DMS53 treated with DMSO at 0.1 percent for 48 hours (cell line): ENCODE measurements around the gene ATXN1.
"Not testable (repeated sequence)": the region's sequence is repeated elsewhere in the genome, so short reads cannot be mapped to it uniquely, and the experiment has no call there.

Experiments used
- DNase-seq: peaks from one replicate; lab custom pipeline; 2025; ENCODE audit not compliant: unreplicated experiment; lab: John Stamatoyannopoulos, UW

Gene ATXN1

DNA sequence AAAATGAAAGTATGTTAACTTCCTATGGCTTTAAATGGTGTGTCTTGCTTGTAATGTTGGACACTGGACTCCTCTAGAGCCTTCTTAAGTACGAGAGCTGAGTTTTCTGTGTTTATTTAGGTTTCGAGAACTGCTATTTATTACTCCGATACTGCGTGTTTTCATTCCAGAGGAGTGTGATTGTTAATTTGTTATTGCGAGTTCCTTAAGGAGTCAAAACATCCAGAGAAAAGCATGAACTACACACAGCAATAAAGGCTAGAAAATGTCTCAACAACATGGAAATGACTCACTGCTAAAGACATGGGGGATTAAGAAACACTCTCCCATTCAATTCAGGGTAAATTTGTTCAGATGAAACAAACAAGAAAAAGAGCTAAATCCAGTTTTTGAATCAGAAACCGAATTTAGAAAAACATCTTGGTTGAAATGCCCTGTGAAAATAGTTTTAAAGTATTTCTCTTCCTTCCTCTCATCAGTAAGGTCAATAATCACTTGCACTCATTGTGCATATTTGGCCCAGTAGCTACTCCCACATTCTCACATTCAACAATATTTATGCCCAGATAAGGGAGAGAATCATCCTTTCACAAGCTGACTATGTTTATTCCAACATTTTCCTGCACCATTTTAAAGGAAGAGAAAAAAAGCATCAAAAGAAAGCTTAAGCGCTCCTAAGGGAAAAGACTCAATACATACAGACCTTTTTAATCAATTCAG, 36.0 kb downstream of the ATXN1 start:
- DNase-seq: no peak

DNA sequence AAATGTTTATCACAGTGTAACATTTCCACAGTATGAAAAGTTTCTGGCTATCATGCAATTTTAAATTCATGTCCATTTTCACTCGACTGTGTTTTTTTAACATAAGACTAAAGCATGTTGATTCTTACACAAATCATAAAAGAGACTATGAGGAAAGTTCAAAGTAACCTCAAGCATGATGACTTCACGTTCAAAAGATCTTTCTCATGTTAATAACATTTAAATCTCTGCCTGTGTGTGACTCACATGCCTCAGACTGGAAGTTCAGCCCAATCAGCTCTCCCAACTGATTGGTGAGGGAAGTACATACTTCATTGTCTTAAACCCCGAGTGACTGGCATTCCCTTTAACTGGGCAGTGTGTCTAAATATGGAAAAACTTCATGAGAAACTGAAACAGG, 37.4 kb downstream of the ATXN1 start:
- no peak for DNase-seq

DNA sequence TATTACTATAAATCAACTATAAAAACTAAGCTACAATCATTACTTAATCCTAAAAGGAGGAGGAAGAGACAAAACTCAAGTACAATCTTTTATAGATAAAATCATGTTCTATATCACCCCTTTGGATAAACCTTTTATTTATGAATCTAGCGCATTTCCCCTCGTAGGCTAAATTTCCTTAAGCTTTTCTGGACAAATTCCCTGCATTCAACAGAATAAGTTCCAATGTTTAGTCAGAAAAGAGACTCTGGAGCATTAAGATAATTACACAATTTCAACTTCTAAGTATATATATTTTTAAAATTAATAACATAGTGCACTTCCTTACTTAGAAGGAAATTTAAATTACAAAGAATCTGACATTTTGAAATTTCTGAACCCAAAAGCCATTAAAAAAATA, 37.9 kb downstream of the ATXN1 start:
- no peak for DNase-seq

DNA sequence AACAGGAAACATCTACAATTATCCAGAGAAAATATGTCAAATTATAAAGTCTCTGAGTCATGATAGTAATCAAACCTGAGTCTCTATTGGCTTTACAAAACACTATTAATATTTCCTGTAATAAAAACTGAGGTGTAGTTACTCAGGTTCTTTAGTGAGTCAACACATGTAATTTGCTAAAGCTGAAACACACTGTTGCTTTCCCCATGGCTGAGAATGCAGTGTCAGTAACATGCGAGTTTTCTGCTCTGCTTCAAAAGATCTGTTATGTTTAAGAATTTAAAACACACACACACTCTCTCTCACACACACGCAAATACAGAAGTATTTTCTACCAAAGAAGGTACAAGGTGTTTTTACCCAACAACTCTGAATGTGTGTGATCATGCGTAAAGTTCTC, 38.6 kb downstream of the ATXN1 start:
- no peak for DNase-seq

DNA sequence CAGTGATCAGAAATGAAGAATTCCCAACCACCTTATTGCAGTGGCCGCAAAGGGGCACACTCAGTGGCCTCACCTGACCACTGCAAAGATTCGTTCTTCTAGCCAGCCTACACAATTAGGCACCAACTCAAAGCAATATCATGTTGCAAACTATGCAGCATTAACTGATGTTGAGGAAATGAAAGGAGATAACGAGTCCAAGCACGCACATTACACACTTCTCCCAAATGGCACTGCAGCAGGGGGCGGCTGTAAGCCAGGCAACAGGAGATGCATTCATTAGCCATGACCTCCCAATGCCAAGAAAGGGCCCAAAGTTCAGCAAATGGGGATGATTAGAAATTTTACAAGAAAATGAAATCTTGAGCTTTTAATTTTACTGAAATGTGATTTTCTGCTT, 39.3 kb downstream of the ATXN1 start:
- DNase-seq: no peak

DNA sequence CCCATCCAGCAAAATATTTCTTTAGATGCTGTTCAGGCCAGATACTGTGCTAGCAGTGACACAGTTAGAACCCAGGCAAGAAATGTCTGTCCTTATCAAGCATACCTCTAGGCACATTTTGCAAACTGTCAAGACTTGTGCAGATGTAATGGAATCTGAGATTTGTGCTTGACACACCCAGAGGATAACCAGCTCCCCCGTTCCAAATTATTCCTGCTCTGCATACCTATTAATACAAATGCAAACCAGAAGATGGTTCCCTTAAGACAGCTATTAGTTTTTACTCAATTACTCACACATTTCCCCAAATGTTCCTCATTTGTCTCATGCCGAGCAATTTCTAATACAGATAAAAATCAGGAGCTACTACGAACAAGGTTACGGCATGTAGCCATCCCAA, 40.4 kb downstream of the ATXN1 start:
- DNase-seq: no peak

DNA sequence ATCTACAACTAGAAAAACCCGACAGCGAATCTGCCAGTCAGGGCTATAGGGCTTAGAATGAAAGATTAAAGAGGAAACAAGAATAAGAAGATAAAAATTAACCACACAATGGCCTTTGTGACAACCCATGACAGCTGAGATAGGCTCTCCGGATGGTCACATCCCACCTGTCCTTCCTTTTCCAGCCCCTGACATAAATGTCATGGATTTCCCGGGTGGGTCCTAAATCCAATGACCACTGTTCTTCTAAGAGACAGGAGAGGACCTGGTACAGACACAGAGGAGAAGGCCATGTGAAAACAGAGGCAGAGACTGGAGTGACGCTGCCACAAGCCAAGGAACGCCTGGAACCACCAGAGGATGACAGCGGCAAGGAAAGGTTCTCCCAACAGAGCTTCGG, 41.8 kb downstream of the ATXN1 start:
- no peak for DNase-seq

DNA sequence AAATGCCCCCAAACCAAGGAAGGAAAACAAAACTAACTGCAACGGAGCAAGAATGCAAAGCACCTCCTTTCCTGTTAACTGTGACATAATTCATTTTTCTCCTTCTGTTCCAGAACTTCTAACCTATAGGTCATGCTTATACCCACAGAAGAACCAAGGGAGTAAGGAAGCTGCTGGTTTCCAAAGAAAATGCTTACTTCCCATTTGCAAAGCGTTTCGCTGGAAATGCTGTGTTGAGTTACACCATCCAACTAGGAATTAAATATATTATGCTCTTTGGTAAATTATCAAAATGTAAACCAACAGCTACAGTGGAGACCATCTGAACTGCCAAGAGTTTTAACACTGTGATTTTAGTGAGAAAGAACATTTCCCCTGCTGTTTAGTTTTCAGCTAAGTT, 42.9 kb downstream of the ATXN1 start:
- DNase-seq: no peak

DNA sequence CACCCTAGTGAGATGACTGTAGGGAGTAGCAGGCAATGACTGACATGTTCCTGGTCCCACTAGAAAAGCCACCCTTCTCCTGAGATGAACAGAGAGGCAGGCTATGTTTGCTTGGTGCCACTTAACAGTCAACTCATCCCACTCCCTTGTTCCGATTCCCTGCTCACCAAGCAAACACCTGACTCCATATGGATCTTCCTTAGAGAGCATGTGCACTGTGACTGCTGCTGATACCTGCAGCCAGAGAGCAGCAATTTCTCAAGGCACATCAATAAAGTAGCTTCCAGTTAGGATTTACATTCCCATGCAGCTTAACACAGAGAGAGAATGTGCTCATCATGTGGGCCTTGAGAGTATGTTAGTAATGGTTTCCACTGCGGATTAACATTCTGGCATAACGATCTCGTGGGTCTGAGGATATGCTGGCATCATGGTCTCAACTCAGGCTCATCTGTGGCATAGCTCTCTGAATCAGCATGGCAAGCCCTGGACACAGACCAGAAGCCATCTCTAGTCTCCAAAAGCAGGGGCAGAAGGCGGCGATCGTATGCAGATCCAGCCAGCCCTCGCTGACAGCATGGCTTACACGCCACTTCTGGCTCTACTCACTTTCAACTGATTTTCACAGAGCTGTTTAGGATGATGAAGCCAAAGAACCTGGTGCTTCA, 43.9 kb downstream of the ATXN1 start:
- DNase-seq: peak; percentile 19

DNA sequence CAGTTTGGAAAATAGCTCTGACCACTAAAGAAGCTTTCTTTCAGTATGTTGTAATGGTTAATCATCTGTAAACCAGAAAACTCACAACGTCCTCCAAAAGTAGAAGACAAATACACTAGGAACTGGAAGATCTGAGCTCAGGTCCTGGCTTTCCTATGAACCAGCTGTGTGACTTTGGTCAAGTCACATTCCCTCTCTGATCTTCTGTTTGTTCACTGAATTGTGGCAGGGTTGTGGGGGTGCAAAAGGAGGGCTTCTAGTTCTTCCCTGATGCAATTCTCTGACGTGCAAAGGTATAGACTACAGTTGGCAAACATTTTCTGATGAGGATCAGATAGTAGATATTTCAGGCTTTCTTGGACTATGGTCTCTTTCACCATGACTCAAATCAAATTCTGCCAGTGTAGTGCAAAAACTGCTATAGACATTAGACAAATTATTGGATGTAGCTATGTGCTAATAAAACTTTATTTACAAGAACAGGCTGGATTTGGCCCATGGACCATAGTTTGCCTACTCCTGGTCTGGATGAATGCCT, 44.9 kb downstream of the ATXN1 start:
- DNase-seq: no peak

DNA sequence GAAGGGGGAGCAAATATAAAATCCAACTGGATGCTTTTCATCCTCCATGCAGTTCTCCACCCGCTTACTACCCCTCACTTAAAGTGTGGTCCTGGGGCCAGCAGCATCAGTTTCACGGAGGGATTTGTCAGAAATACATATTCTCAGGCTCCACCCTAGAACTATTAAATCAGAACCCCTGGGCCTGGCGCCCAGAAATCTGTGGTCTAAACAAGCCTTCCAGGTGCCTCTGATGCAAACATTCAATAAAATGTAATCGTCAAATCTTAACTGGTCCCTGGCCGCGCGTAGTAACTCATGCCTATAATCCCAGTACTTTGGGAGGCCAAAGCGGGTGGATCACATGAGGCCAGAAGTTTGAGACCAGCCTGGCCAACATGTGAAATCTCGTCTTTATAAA, 47.7 kb downstream of the ATXN1 start:
- no peak for DNase-seq

DNA sequence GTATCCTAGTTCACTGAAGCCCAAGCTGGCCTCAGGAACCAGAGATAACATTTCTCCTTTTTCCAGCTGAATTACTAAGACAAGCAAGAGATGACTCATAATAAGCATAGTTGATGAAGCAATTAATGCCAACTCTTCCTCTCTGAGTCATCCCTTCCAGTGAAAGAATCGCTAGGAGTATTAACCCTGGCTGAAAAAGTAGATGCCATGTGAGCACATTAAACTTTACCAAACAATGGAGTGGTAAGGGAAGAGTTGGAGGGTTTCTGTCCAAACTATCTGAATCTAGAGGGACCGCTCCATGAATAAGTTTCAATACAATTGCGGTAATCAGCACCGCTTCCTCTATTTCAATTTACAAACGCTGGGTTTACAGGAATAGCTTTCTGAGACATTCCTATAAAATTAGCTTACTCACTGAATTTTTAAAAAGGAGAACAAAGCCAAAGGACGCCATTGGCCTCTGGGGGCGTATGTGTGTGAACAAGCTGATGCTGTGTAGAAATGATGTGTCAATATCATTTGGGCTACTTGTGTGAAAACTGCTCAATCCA, 48.3 kb downstream of the ATXN1 start:
- peak; percentile 85 for DNase-seq

DNA sequence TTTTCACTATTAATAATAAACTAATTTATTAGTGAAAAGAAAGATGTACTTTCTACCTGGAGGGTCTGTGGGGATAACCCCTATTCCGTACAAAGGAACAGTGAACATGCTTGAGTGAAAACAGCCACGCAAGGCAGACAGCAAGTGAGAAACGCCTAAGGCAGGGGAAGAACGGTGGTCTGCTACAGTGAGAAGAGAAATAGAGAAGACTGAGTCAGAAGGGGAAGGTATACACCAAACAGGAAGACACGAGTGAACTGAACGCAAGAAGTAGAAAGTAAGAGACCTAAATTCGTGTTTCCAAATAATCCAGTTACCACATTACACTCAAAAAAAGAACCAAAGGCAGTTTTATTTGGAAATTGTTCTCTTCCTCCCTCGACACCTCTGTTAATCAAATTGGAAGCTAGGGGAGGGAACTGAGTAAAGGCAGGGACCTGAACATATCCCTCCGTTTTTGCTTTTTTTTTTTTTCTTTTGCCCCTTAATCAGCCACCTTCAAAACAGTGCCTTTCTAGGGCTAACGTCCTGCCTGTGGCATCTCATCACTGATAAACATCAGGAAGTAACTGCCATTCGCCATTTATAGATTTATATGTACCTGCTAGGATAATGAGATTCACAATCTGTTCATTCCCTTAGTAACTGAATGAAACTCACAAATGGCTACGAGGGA, 48.9 kb downstream of the ATXN1 start:
- DNase-seq: no peak

DNA sequence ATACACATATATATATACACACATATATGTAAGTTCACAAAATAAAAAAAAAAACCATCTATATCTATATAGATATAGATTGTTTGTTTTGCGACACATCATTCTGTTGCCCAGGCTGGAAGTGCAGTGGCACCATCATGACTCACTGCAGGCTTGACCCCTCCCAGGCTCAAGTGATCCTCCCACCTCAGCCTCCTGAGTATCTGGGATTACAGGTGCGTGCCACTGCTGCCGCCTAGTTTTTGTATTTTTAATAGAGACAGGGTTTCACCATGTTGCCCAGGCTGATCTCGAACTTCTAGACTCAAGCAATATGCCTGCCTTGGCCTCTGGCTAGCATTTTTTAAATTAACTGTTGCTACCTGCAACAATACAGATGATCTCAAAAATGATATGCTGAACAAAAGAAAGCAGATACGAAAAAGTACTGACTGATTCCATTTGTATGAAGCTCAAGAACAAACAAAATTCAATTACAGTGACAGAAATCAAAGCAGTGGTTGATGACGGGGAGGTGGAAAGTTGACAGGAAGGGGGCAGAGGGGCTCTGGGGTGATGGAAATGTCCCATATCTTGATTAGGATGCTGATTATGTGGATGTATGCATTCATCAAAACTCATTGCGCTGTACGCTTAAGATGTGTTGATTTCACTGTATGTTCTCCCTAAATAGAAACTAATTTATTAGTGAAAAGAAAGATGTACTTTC, 49.6 kb downstream of the ATXN1 start:
- peak; percentile 83 for DNase-seq

DNA sequence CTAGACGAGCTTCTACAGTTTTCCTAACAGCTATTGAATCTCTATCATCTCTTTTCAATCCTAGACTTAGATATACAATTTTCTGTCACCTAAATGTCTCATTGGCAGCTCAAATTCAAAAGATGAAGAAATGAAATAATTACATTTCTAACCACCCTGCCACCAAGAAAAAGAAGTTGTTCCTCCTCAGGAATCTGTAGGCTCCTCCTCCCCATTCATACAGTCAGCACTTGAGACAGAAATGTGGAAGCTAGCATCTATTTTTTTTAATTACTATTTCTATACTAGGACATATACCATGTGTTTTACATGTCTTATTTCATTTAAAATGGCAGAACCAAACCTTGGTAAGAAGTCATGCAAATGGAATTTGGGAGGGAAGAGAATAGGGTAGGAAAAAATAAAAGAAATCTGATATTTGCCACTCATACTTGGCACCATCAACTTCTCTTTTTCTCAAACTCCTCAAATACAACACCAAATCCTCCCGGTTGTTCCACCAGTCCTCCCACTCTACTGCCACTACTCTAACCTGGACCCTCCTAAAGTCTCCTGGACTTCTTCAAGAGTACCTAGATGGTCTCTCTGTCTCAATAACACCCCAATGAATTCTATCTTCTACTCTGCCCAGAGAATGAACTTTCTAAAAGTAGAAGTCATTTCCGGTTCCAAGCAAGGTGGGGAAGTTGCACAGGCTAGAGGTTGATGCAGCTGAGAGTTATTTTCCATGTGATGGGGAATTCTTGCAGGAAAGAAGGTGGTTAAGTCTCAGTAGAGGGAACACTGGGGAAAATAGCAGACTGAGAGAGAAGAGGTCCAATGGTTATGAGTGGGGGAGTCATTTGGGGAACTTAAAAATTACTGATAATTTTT, 54.1 kb downstream of the ATXN1 start:
- DNase-seq: no peak

DNA sequence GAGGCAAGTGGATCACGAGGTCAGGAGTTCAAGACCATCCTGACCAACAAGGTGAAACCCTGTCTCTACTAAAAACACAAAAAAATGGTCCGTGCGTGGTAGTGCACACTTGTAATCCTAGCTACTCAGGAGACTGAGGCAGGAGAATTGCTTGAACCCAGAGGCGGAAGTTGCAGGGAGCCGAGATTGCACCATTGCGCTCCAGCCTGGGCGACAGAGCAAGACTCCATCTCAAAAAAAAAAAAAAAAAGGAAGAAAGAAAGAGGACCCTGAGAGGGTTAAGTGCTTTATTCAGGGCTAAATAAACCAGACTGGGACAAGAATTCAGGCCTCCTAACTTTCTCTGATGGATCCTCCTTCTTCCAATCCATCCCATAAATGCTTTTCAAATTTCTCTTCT, 54.8 kb downstream of the ATXN1 start:
- not testable (repeated sequence) for DNase-seq

DNA sequence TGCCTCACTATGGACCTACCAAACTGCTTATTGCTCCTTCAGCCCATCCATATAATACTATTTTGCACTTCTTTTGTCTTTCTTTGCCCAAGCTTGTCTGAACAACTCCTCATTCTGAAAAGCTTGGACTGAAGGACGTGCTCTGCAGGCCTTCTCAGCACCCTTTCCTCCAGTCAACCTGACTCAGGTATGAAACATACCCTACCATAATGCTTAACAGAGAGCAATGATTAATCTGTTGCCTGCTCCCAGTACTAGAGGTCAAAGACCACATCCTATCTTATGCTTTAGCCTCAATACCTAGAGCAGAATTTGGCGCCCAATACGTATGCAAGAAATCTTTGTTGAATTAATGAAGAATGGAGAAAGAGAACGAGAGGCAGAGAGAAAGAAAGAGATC, 55.2 kb downstream of the ATXN1 start:
- no peak for DNase-seq

DNA sequence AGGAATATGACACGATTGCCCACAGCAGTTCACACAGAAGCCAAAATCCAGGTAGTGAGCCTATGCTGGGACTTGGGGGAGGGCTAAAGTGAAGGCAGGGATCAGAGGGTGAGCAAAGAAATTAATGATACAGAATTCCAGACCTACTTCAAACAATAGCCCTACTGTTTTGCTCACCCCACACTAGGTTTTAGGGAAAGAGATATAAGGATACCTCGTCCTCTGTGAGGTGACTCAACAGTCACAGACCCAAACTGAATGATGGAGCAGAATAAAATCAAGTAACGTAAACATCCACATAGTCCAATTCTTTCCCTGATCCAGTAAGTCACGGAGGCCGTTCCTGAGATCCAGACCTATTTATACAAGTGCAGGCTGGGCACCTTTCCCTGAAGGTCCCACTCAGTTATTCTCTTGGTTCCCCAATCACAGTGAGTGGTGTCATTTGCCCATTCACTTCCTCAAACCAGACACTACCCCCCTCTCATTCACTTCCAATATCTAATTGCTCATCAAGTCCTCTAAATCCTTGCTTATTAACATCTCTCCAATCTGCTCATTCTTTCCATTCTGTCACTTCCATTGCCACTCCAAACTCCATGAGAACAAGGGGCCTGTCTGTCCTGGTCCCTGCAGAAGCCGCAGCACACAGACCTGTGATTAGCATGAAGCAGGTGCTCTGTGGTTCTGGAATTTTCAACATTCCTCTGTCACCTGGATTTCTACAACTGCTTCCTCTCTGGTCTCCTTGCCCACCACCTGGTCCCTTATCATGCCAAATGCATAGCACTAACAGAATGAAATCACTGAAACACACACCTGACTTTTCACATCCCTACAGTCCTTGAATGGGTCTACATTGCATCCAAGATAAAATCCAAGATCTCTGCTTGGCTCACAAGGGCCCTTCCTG, 55.9 kb downstream of the ATXN1 start:
- DNase-seq: no peak

DNA sequence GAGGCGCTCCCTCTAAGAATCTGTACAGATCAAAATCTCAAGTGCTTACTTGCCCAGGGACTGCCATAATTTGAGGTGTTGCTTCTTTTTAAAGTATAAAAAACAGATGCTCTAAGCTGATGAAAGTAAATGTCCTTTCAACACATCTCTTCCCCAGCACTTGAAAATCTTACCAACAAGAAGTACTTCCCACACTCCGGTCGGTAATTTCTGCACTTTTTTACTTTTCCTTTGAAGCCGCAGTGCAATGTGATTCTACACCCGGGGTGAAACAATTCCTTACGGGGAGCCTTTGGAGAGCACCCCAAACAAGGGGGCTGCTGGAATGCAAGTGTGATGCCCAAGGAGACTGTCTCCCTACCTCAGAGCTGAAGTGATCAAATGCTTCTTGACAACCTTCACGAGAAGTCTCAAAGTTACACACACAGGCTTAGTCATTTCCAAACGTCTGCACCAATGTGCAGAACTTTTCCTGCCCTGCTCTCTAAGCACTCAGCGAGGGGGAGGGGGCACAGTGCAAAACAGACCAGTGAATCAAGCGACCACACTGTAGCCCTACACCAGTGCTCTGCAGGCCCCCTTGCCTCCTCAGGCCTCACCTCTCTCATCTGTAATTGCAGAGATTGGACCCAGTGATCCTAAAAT, 56.7 kb downstream of the ATXN1 start:
- no peak for DNase-seq
